Measurements from ENCODE around the gene RTKN2.

RTKN2 gene

GRCh38 chr10:62231371-62231770, 37.3 kb downstream of the RTKN2 start:
- in situ Hi-C loops (cut with MboI; ENCODE audit: low sequenced_read_pairs) = no loop called here

GRCh38 chr10:62230344-62231121, 38.1 kb downstream of the RTKN2 start:
- in situ Hi-C loops (cut with MboI; ENCODE audit: low sequenced_read_pairs) = no loop called here

GRCh38 chr10:62225362-62225761, 43.3 kb downstream of the RTKN2 start:
- in situ Hi-C loops (cut with MboI; ENCODE audit: low sequenced_read_pairs) = no loop called here

GRCh38 chr10:62224606-62225005, 44.0 kb downstream of the RTKN2 start:
- in situ Hi-C loops (cut with MboI; ENCODE audit: low sequenced_read_pairs) = no loop called here

- in situ Hi-C loops (cut with MboI; ENCODE audit: low sequenced_read_pairs) = no loop called here
These were observed 51.0 kb downstream of the RTKN2 start for GRCh38 chr10:62217683-62218082.

- in situ Hi-C loops (cut with MboI; ENCODE audit: low sequenced_read_pairs) = no loop called here
These were observed 54.2 kb downstream of the RTKN2 start for GRCh38 chr10:62214364-62214874.

GRCh38 chr10:62205750-62206399, 62.8 kb downstream of the RTKN2 start:
- in situ Hi-C loops (cut with MboI; ENCODE audit: low sequenced_read_pairs) = no loop called here

- in situ Hi-C loops (cut with MboI; ENCODE audit: low sequenced_read_pairs) = no loop called here
These were observed 69.1 kb downstream of the RTKN2 start for GRCh38 chr10:62199584-62199983.

GRCh38 chr10:62196528-62196927, 72.1 kb downstream of the RTKN2 start:
- in situ Hi-C loops (cut with MboI; ENCODE audit: low sequenced_read_pairs) = no loop called here

- in situ Hi-C loops (cut with MboI; ENCODE audit: low sequenced_read_pairs) = no loop called here
These were observed 73.0 kb downstream of the RTKN2 start for GRCh38 chr10:62195675-62195926.

GRCh38 chr10:62194924-62195674, 73.5 kb downstream of the RTKN2 start:
- in situ Hi-C loops (cut with MboI; ENCODE audit: low sequenced_read_pairs) = no loop called here

GRCh38 chr10:62193479-62193878, 75.2 kb downstream of the RTKN2 start:
- in situ Hi-C loops (cut with MboI; ENCODE audit: low sequenced_read_pairs) = no loop called here

GRCh38 chr10:62189131-62189530, 79.5 kb downstream of the RTKN2 start:
- in situ Hi-C loops (cut with MboI; ENCODE audit: low sequenced_read_pairs) = no loop called here

- in situ Hi-C loops (cut with MboI; ENCODE audit: low sequenced_read_pairs) = no loop called here
These were observed 80.5 kb downstream of the RTKN2 start for GRCh38 chr10:62188021-62188616.

GRCh38 chr10:62186999-62187675, 81.5 kb downstream of the RTKN2 start:
- in situ Hi-C loops (cut with MboI; ENCODE audit: low sequenced_read_pairs) = no loop called here

- in situ Hi-C loops (cut with MboI; ENCODE audit: low sequenced_read_pairs) = no loop called here
These were observed 82.5 kb downstream of the RTKN2 start for GRCh38 chr10:62185919-62186692.

GRCh38 chr10:62183857-62184795, 84.5 kb downstream of the RTKN2 start:
- in situ Hi-C loops (cut with MboI; ENCODE audit: low sequenced_read_pairs) = no loop called here

- in situ Hi-C loops (cut with MboI; ENCODE audit: low sequenced_read_pairs) = no loop called here
These were observed 85.2 kb downstream of the RTKN2 start for GRCh38 chr10:62183442-62183841.

- in situ Hi-C loops (cut with MboI; ENCODE audit: low sequenced_read_pairs) = no loop called here
These were observed 86.0 kb downstream of the RTKN2 start for GRCh38 chr10:62182595-62182994.
